Lung microvascular endothelial cell (primary cell): ENCODE data around the gene TNFSF8. TPM values are rescaled to one million over a fixed set of nuclear protein-coding genes. Genes with fewer than 3 reads are reported as not detected.

ENCODE experiments used
- DNase-seq, 2 donors: peaks; one replicate each; pipeline versions ENCODE4 v3.0.0 to v3.0.0-alpha.2; 2010; ENCODE audit warnings: low read depth in 2 of 2
- total RNA-seq: library from RNA; depleted of rRNA; stranded (reverse); fragments of >200 nt; gene quantifications from 2 replicates; pipeline ENCODE4 v1.2.1, GENCODE V29; 2014

Gene TNFSF8
- total RNA-seq, 1 donor from 2014 or later: not detected

DNA sequence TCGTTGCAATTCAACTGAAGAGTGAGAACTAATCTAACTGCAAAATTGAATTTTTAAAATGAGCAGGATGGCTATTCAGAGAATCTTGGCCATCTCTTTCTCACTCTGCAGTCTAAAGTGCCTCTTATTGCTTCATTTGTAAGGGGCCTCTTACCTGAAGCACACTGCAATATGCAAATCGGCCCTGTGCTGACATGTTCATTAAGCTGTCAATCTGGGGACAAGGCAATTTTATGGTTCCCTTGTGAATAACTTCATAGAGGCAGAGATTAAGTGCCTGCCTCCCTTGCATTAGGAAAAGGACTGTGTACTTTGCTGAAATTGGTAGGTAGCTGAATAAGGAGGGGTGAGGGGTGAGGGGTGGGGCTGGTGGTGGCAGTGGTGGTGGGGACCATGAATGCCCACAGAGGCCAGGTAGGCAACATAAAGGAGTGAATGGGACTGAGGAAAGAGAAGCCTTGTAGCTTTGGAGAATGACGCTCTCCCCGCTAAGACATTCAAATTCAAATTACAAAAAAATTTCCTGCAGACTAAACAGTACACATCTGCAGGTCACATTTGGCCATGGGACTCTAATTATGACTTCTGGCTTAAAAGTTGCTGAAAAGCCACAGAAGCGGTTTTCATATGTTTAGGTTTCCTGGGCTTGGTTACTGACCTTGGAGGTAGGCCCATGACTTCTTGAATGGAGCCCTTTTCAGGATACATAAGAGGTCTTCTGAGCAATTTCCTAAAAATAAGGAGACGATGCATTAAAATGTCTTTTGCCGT lies 25.0 kb downstream of the TNFSF8 start:
- DNase-seq: no peak

DNA sequence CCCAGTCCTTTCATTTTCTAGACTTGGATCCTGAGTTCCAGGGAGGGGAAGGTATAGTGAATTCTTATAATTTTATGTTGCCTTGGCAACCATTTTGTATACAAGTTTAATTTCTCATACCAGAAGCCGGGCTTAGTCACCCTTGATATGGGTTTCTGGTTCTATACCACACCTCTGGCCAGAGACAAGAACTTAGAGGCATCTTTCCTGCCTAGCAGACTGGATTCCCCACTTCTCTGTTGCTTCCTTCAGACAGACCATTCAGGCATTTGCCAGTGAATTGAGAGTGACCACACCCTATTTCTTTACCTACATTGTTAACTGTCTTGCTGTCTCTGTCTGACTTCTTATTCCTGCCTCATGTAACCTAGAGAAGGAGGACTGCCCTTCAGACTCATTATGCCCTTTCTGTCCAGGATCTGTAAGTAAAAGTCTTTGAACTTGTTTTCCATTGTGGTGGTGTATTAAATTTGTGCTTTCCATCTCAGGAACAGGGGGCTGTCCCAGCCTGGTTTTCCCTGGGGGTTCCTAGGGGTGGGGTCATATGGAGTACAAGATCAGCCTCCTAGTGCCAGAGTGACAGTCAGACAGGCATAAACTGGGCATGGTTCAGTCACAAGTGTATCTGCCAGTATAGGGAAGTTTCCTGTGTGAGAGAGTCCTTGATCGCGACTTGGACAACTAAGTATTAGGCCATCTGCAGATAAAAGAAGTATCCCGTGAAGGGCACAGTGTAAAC lies 27.4 kb downstream of the TNFSF8 start:
- peak; percentile 21 to 79 for DNase-seq

DNA sequence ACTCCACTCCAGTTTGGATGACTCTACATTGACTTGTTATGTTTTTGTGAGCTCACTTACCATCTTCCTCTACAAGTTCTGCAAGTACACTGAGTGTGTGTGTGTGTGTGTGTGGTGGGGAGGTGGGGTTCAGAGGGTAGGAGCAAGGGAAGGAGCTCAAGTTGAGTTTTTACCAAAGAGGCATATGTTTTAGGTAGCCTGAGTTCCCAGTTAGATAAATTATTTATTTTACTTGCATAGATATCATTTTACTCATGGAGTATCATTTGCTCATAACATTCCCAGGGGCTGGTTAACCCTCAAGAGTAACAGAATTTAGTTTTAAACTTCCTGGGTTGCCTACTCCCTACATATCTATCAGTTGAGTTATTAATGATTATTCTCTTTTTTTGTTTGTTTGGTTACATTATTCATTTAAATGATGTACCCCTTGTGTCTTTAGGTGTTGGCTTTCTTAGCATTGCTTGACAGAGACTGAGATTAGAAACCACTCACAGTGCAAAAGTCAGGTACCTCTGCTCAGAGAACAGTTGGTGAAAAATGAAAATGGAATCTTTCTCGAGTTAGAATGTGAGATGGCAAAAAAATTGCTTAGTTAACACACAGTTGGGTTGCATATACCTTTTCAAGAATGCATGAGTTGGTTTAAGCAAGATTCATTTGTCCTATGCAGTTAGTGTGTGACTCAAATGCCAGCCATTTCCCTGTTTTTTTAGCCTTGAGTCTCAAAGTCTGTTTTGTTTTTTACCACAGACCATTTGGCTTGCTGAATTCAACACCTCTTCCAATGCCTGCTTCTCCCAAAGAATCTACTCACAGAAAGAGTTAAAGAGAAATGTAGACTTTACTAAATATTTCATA lies 29.2 kb downstream of the TNFSF8 start:
- DNase-seq: peak in 1 of 2 donors; percentile 39

DNA sequence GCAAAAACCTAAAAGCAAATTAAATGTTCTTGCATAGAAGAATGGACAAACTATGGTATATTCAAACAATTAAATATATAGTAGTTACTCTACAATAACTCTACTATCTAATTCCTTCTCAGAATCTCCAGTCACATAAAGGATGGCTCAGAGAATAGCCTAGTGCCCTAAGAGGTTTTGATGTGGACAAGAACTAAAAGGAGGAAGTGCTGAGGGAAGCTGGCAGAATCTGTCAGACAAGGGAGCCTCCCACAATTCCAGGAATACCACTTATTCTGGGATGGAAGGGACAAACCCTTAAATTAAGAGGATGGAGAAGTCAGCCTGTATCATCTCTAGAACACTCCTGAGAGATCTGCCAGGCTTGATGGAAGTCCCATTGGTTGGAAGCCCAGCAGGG lies 30.4 kb downstream of the TNFSF8 start:
- DNase-seq: no peak

DNA sequence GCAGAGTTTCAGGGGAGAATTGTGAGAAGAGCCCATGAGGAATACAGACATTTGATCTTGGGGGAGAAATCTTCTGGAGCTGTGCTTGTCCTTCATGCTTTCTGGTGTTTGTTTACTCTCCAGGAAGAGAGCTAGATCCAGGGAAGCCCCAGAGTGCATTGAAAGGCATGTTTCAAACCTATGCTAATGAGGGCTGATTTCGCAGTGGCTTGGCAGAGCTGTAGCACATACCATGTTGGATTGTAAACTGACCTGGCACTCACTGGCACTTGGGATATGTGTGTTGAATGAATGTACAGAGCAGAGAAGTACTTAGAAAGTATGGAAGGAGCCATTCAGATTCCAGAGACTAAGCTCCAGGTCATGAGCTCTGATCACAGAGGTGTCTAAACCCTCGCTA lies 30.9 kb downstream of the TNFSF8 start:
- peak; percentile 21 to 80 for DNase-seq

DNA sequence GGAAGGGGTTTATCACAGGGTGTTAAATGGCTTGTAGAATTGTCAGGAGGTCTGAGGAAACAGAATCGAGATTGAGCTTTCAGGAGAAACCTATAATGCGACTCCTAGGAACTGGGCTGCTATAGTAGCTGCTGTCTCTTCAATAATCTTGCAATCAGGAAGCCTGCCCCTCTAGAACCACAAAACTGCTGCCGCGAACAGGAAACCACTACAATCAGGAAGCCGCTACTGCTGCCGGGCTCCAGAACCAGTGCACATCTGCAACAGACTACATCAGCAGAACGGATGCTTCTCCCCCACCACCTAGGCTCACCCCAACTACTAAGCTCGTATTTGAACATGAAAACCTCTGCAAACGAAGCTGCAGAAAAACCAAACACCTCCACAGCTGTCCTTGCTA lies 31.6 kb downstream of the TNFSF8 start:
- DNase-seq: peak; percentile 66 to 92

DNA sequence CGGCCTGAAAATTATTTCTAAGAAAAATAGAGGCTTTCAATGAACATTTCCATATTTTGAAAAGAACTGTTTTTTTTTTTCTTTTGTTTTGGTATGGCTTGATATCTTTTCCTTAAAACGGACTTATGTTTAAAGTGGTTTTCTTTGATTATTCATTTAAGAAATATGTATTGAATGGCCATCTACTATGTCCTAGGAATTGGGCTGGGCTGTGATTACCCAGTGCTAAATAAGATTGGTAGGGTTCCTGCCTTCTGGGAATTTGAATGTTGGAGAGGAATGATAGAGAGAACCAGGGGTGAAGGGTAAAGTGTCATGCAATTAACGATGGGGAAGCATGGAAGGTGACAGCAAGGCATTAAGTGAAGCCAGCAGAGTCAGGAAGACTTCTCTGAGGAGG lies 33.2 kb downstream of the TNFSF8 start:
- no peak for DNase-seq

DNA sequence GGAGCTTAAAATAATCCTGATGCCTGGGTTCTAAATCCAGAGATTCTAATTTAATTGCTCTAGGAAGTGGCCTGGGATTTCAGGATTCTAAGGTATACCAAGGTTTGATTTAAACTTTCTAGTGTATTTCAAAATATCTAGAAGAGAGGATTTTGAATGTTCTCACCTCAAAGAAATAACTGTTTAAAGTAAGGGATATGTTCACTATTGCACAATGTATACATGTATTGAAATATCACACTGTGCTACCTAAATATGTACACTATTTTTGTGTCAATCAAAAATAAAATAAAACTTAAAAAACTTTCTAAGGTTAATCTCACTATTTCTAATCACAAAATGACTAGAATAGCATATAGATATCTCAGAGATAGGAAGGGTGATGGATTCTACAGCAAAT lies 34.0 kb downstream of the TNFSF8 start:
- no peak for DNase-seq

DNA sequence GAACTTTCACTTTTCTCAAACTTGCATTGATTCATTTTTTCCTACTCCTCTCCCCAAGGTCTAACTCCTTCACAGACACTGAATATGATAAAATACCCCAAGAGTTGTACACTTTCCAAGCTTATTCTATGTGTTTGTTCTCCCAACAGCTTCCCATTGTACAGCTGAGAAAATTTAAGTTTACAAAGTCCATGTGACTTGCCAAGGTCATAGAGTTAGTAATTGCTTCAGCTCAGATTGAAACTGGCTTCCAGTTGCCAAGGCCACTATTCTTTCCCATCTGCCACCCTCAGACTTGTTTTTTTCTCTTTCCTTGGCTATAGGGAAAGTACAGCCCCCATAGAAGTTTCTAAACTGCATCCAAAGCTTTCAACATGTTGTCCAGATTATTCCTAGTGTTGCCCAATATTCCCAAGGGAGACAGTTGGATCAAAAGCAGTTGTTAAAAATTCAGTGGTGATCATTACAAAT lies 34.8 kb downstream of the TNFSF8 start:
- DNase-seq: peak in 1 of 2 donors; percentile 68

DNA sequence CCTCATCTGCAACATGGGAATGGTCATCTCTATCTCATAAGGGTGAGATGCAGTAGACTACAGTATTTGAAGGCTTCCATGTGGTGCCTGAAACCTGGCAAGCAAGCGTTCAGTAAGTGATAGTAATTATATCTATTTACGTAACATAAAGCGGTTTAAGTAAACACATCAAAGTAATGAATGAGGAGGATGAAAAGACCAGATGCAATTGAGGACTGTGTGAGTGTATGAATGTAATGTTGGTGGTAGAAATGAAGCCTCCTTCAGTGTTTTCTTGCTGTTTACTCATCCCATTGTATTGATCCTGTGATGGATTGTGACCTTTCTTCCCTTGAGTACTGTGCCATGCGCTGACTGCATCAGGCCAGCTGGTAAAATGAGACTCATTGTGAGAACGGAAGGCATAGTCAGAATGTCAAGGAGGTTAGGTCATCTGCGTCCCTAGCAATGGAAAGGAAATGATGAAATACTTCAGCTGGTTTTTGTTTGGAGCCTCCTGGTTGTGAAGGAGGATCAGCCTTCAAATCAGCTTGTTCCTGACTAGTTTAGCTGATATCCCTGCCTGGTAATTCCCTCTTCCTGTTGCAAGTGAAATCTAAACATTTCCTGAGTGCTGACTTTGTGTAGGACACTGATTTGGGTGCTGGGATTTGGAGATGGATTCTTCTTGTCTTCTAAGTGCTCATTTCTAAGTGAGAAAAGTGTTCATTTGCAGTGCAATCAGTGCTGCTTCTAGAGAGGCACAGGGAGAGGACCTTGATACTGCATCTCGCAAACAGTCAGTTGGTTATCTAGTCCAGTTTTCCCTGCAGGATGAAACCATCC lies 35.6 kb downstream of the TNFSF8 start:
- DNase-seq: peak; percentile 63 to 100

DNA sequence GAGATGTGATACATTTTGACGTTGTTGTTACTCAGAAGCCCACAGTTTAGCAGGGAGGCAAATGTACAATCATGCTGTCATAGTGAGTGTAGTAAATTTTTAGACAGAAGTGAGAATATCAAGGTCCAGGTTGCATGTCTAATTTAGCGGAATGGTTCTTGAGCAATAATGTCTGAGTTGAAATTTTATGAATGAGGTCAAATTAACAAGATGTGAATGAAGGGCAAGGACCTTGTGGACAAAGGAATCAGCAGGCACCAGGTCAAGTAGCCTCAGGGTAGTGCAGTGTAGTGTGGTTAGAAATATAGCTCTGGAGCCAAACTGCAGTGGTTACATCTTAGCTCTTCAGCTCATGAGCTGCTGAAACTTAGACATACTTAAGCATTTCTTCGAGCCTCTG lies 36.2 kb downstream of the TNFSF8 start:
- DNase-seq: no peak

DNA sequence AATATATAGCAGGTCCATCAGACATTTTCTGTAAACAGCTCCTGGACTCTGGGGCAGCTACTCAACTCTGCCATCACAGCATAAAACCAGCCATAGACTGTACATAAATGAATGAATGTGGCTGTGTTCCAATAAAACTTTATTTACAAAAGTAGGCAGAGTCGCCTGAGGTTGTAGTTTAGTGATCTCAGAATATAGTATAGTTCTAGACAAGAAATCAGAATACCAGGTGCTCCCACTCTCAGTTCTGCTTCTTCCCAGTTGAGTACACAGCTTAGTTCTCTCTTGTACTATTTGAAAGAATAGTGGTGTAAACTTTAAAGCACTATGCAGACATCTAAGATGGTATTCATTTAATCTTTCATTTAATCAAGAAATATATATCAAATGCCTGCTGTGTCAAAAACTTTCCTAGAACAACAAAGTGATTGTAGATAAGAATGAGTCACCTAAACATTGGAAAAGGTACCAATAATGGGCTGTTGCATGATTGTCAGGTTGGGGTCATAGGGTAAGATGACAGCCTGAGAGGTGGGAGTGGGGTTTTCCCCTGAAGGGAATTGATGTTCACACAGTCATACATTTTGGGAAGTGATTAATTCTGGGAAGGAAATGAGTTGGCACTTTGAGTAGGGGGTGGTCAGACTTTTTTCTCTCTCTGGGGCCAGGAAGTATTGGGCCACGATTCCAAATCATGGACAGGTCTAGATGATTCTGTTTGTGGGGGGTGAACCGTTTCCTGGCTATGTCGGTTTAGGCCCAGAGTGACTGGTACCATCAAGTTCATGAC lies 37.0 kb downstream of the TNFSF8 start:
- peak; percentile 60 to 96 for DNase-seq

DNA sequence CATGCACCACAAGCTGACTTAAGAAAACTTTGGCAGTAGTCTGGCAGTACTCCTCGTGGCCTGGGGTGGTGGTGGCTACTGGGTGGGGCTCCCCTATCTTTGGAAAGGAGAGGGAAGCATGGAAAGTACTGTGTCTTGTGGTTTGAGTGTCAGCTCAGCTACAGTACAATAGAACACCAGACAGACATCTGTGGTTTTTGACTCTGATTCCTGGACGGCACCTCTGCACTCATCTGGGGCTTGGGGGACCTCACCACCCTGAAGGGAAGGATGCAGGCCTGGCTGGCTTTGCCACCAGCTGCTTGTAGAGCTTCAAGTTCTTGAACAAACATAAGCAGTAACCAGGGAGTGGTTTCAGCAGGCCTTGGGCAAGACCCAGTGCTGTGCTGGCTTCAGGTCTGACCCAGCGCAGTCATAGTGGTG lies 40.6 kb downstream of the TNFSF8 start:
- no peak for DNase-seq

DNA sequence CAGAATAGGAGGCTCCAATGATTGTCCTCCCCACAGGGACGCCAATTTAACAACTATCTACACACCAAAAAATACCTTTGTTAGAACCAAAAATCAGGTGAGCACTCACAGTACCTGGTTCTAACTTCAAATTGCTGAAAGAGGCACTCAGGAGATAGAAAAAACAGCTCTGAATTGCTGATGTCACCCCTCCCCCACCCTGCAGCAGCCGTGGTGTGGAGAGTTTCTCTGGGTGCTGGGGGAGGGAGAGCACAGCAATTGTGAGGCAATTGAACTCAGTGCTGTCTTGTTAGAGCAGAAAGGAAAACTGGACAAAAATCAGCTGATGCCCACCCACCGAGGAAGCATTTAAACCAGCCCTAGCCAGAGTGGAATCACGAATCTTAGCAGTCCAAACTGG lies 41.8 kb downstream of the TNFSF8 start:
- no peak for DNase-seq

DNA sequence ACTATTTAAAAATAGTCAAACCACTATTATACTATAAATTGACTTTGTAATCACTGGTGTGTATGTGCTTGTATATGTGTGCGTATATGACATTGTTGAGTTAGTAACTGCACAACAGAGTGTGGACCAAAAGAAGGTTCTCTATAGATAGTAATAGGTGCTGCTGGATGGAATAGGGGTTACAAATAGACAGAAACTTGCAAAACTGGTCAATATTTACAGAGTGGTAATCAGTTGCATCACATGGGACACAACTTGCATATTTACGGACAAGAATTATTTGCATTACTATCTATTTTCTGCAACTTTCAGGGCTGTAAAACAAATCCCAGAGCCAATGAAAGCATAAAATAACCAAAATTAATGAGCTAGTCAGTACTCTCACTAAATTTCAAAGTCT lies 42.4 kb downstream of the TNFSF8 start:
- no peak for DNase-seq

DNA sequence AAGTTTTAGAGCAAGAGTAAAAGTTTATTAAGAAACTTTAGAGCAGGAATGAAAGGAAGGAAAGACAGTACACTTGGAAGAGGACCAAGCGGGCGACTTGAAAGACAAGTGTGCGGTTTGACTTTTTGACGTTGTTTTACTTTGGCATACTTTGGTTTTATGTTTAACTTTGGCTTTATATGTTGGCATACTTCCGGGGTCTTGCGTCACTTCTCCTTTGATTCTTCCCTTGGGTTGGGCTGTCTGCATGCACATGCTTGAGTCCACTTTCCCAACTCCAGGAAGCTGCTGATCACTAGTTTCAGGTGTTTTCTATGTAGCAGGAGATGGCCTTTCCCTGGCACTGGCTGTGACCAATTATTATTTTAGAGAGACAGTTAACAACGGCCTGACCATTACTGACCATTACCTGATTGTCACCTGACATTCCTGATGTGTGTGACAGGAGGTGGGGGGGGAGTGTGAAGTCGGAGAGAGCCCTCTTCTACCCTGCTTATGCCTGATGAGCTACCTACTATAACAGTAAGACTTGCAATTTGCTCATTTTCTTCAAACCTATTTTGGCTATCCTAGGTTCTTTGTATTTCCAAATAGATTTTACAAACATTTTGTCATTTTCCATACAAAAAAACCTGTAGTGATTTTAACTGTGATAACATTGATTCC lies 45.5 kb downstream of the TNFSF8 start:
- DNase-seq: no peak

DNA sequence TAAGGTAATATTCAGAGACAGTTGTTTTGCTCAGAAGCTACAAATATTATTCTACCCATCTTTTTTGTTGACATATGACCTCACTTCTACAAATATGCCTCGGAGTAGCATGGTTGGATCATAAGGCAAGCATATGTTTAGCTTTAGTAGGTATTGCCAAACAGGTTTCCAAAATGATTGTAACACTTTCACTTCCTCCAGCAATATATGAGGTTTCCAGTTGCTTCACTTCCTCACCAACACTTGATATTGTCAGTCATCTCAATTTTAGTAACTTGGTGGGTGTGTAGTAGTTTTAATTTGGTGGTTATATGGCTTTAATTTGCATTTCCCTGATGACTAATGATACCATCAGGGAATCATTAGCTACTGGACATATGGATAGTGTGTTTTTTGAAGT lies 46.7 kb downstream of the TNFSF8 start:
- no peak for DNase-seq

DNA sequence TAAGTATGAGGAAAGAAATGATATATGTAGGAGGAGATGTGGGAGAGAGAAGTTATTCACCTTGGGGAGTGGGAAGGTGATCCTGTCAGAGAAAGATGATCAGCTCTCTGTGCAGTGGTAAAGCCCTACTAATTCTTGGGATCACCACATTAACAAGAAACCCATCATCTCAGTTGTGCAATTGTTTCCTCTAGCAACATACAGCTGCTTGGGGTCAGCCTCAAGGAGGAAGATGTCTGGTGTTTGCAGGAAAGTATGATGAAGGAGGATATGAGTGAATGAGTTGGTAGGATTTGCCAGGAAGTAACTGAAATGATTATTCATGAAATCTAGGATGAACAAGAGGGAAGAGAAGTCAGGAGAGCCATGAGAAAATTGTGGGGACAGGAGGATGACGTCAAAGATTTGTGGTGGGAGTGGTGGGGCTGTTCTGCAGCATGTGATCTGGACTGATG lies 50.1 kb downstream of the TNFSF8 start:
- DNase-seq: peak in 1 of 2 donors; percentile 94

DNA sequence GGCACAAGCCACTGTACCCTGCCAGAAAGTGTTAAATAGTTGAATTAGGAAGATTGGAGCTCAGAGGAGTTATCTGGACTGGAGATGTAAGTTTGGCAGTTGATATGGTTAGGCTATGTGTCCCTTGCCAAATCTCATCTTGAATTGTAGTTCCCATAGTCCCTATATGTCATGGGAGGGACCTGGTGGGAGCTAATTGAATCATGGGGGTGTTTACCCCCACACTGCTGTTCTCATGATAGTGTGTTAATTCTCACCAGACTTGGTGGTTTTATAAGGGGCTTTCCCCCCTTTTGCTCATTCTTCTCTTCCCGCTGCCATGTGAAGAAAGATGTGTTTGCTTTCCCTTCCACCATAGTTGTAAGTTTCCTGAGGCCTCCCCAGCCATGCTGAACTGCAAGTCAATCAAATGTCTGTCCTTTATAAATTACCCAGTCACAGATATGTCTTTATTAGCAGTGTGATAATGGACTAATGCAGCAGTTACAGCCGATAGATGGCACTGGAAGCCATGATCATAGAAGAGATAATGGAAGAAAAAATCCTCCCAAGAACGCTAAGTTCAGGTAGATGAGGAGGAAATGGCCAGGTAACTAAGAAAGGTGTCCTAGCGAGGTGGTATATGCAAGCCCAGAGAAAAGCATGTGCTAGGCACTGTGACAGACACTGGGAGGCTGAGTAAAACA lies 51.4 kb downstream of the TNFSF8 start:
- no peak for DNase-seq
